Heart left ventricle (tissue), 13 donors: ENCODE results near the gene IL17D.

Experiments
- CTCF ChIP-seq, 12 donors: fragments of 200-600 bp; sonication (generic) in 4 of 12; IDR thresholded peaks; one replicate each; pipeline versions ENCODE4 v1.5.0 to v1.8.0; 2018 to 2022; ENCODE audit warnings: antibody characterized with exemption in 12 of 12, mild to moderate bottlenecking in 5 of 12
- POLR2A ChIP-seq, 2 donors: fragments of 450-650 bp; IDR thresholded peaks; one replicate each; pipeline ENCODE4 v1.6.1; 2017; ENCODE audit warnings: antibody characterized with exemption in 2 of 2, mild to moderate bottlenecking in 2 of 2, moderate library complexity in 2 of 2
- donor health status: ischemic (EF 13 %, LVEDD 7.1; RV severe dilation, severe dysfunction).
- donor health status: DM: no; HTN: yes; CAD: no.
- donor health status: DM: no; HTN: no; CAD: no.
- donor health status: ischemic (EF 25% LVEDD 6.9; RV normal size, moderate dysfunction).
- donor health status: ischemic (EF 25% LVEDD 5.7; RV mildly dilated, moderate dysfunction).
- donor health status: ischemic (EF 35%, LVEDD 5.7; RV mildly dilated, moderate dysfunction).
- donor health status: nonischemic (EF 11% LVEDD 7.7; RV severe dilation, severe dysfunction).
- donor health status: DM: yes; HTN: yes; CAD: no.
- donor health status: PGD.
- donor health status: ischemic (EF 29% LVEDD 5.4; RV normal size, mild dysfunction).
- donor health status: nonischemic (EF 23%, LVEDD 6.1; RV moderate dilation, normal function).

- no peak for TF ChIP-seq POLR2A (IDR thresholded peaks at IDR 0.05)
- no peak for TF ChIP-seq CTCF (IDR thresholded peaks at IDR 0.05)
These were observed 24.4 kb downstream of the IL17D start for GRCh38 chr13:20727856-20728255.
